DND-41 (cell line): ENCODE data around the gene HPCAL1.
"Not testable (repeated sequence)": the region's sequence is repeated elsewhere in the genome, so short reads cannot be mapped to it uniquely, and the experiment has no call there.

Experiments
- ATAC-seq: fragments of 200-7000 bp; cut with Tn5 transposase; 3 replicates; pipeline ENCODE4 v1.9.1; 2021; ENCODE audit warnings: low read depth; ENCODE audit not compliant: insufficient read depth
- DNase-seq: peaks from one replicate; pipeline ENCODE4 v3.0.0-alpha.2; 2020
- H2AFZ ChIP-seq: 2 replicates; pipeline ENCODE4 v1.6.0; 2012; ENCODE audit warnings: low read depth, low read length
- H3K27ac ChIP-seq: 2 replicates; pipeline ENCODE4 v1.5.1; 2012; ENCODE audit warnings: low read length, inconsistent platforms
- H3K27me3 ChIP-seq: fragments of 200-600 bp; sonication (generic); 2 replicates; pipeline ENCODE4 v1.6.0; 2012; ENCODE audit warnings: low read length, mild to moderate bottlenecking, inconsistent platforms; ENCODE audit not compliant: insufficient read depth, poor library complexity
- H3K36me3 ChIP-seq: 2 replicates; pipeline ENCODE4 v1.5.1; 2012; ENCODE audit warnings: low read length, inconsistent platforms; ENCODE audit not compliant: insufficient read depth
- H3K4me1 ChIP-seq: 2 replicates; pipeline ENCODE4 v1.5.1; 2012; ENCODE audit warnings: mild to moderate bottlenecking, low read length; ENCODE audit not compliant: insufficient read depth
- H3K4me2 ChIP-seq: 2 replicates; pipeline ENCODE4 v1.6.0; 2012; ENCODE audit warnings: mild to moderate bottlenecking, moderate library complexity, low read length, inconsistent platforms; ENCODE audit not compliant: insufficient read depth
- H3K4me3 ChIP-seq, 2 experiments: fragments of 200-600 bp in 1 of 2; shearing (Covaris generic) in 1 of 2; 2 replicates each; pipeline ENCODE4 v1.5.1; 2012 to 2016; ENCODE audit warnings: inconsistent platforms in 2 of 2, low read length in 2 of 2, mild to moderate bottlenecking in 2 of 2, low read depth in 1 of 2, moderate library complexity in 1 of 2
- H3K79me2 ChIP-seq: 2 replicates; pipeline ENCODE4 v1.6.0; 2012; ENCODE audit warnings: low read length, inconsistent platforms; ENCODE audit not compliant: insufficient read depth
- H3K9ac ChIP-seq: 2 replicates; pipeline ENCODE4 v1.6.0; 2012; ENCODE audit warnings: low read depth, mild to moderate bottlenecking, inconsistent platforms, low read length, moderate library complexity
- H3K9me3 ChIP-seq: 2 replicates; pipeline ENCODE4 v1.5.1; 2012; ENCODE audit warnings: low read length, moderate library complexity, mild to moderate bottlenecking, inconsistent platforms; ENCODE audit not compliant: insufficient read depth, severe bottlenecking
- H4K20me1 ChIP-seq: 2 replicates; pipeline ENCODE4 v1.6.0; 2012; ENCODE audit warnings: low read length; ENCODE audit not compliant: insufficient read depth
- EZH2 ChIP-seq: IDR thresholded peaks from 3 replicates; pipeline ENCODE4 v1.6.1; 2012; ENCODE audit warnings: borderline replicate concordance, low read depth, mild to moderate bottlenecking, moderate library complexity, low read length, inconsistent platforms; ENCODE audit not compliant: severe bottlenecking
- TF ChIP-seq, protein P1 (sequence below): IDR thresholded peaks from 2 replicates; pipeline ENCODE4 v1.5.1; 2012; ENCODE audit warnings: borderline replicate concordance, low read length, moderate library complexity, mild to moderate bottlenecking; ENCODE audit not compliant: poor library complexity, severe bottlenecking; ENCODE audit errors: extremely low read depth

The HPCAL1 gene

DNA sequence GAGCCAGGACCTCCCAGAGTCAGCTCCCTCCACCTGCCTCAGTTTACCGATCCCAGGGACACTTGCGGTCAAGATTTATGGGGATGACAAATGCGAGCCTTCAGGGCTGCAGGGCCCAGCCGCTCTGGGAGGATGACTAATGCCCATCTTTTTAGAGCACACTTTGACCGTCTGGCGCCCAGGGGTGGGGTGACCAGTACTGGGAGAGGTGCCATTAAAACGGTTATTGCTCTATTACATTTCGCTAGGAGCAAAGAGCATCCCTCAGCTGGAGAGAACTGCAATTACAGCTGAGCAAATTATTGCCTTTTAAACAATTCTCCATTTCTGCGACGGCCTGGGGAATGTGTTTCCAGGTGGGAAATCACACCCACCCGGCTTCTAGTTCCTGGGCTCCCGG lies 42.6 kb upstream of the HPCAL1 start:
- DNase-seq (no peak), ATAC-seq (no peak)
- no peaks in the 10 kb centered on the region for H3K9me3 ChIP-seq
- TF ChIP-seq, protein P1, sequence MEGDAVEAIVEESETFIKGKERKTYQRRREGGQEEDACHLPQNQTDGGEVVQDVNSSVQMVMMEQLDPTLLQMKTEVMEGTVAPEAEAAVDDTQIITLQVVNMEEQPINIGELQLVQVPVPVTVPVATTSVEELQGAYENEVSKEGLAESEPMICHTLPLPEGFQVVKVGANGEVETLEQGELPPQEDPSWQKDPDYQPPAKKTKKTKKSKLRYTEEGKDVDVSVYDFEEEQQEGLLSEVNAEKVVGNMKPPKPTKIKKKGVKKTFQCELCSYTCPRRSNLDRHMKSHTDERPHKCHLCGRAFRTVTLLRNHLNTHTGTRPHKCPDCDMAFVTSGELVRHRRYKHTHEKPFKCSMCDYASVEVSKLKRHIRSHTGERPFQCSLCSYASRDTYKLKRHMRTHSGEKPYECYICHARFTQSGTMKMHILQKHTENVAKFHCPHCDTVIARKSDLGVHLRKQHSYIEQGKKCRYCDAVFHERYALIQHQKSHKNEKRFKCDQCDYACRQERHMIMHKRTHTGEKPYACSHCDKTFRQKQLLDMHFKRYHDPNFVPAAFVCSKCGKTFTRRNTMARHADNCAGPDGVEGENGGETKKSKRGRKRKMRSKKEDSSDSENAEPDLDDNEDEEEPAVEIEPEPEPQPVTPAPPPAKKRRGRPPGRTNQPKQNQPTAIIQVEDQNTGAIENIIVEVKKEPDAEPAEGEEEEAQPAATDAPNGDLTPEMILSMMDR: no peak
- TF ChIP-seq EZH2: no peak
- H3K9ac ChIP-seq: no peak overlapping the region
- H3K79me2 ChIP-seq: no peaks in the 10 kb centered on the region
- H3K27me3 ChIP-seq: peaks cover 17% of the 10 kb centered on the region
- H3K27ac ChIP-seq: no peak overlapping the region
- no peak overlapping the region for H2AFZ ChIP-seq
- H3K36me3 ChIP-seq: no peaks in the 10 kb centered on the region
- no peak overlapping the region for H3K4me2 ChIP-seq
- H4K20me1 ChIP-seq: no peaks in the 10 kb centered on the region; the same call in 1 of the 2 replicates
- no peaks in the 10 kb centered on the region for H3K4me1 ChIP-seq
- H3K4me3 ChIP-seq: no peak overlapping the region

DNA sequence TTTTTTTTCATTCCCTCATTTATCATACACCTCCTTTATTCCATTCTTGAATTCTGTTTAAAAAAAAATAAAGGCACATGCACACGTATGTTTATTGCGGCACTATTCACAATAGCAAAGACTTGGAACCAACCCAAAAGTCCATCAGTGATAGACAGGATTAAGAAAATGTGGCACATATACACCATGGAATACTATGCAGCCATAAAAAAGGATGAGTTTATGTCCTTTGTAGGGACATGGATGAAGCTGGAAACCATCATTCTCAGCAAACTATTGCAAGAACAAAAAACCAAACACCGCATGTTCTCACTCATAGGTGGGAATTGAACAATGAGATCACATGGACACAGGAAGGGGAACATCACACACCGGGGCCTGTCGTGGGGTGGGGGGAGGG lies 39.2 kb upstream of the HPCAL1 start:
- H3K79me2 ChIP-seq, H3K4me3 ChIP-seq, H3K4me1 ChIP-seq, H3K9ac ChIP-seq, H3K27ac ChIP-seq, H3K36me3 ChIP-seq, H3K9me3 ChIP-seq, H4K20me1 ChIP-seq, H3K4me2 ChIP-seq, H2AFZ ChIP-seq, DNase-seq, ATAC-seq: not testable (repeated sequence)
- H3K27me3 ChIP-seq: peaks cover 17% of the 10 kb centered on the region

DNA sequence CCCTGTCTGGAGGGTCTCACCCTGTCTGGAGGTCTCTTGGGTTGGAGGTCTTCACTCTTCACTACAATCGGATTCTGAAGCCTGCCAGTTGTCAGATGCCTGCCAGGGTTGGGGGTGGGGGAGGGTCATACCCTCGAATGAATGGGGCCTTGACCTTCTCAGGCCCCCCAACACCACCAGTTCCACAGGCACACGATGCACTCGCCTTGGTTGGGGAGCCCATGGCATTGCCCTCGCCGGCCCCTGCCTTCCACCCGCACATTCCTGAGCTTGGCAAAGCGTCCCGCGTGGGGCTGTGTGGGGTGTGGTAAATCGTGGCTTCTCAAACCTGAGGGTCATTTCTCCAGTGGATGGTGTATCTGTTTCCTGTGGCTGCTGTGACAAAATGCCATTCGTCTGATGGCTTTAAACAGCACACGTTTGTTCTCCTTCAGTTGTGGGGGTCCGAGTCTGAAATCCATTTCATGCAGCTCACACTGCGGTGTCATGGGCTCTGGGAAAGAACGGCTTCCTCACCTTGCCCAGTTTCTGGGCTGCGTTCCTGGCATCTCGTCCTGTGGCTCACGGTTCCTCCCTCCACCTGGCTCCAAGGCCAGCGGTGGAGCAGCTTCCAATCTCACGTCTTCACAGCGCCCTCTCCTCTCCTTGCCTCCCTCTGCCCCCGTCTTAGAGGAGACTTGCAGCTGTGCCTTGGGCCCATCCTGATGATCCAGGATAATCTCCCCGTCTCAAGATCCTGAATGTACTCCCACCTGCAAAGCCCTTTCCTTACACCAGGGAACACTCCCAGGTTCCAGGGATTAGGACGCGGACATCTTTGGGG lies 38.0 kb upstream of the HPCAL1 start:
- H3K27ac ChIP-seq: no peak overlapping the region
- H3K79me2 ChIP-seq: no peaks in the 10 kb centered on the region
- H3K9ac ChIP-seq: no peak overlapping the region
- H4K20me1 ChIP-seq: no peaks in the 10 kb centered on the region
- no peak overlapping the region for H2AFZ ChIP-seq
- no peak overlapping the region for H3K4me2 ChIP-seq
- H3K27me3 ChIP-seq: peaks cover 12% of the 10 kb centered on the region
- no peak for DNase-seq
- no peaks in the 10 kb centered on the region for H3K9me3 ChIP-seq
- no peaks in the 10 kb centered on the region for H3K36me3 ChIP-seq
- TF ChIP-seq EZH2: no peak
- TF ChIP-seq, protein P1: no peak
- ATAC-seq: no peak
- no peaks in the 10 kb centered on the region for H3K4me1 ChIP-seq
- no peak overlapping the region for H3K4me3 ChIP-seq

DNA sequence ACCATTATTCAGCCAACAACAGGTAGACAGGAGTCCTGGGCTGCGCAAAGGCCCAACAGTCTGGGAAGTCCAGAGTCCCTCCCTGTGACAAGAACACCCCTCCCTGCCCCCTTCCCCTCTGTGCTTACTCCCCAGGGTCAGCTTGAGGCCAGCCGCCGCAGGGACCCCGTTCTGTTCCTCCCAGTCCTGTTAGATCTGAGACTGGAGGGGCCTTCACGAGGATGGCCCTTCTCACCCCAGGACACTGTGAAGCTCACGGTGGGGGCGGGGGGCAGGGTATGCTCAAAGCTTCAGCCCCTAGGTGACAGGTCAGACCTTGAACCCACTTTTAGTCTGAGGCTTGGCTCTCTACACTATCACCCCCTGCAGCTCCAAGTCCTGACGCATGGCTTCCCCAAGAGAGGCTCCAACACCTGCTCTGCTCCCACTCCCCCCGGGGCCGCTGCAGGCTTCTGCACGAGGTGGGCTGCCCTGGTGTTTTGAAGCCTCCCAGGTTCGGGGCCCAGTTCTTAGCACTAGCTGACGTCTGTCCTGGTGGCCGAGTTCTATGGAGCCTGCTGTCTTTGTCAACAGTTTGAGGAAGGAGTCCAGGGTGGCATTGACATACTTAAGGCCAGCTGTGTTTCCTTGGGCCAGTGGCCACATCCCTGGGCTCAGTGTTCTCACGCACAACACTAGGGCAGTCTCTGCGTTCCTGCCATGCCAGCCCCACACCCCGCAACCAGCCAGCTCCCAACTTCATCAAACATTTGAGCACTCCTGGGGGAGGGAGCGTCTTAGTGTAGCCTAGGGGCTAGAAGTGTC lies 37.2 kb upstream of the HPCAL1 start:
- H3K9ac ChIP-seq: no peak overlapping the region
- no peaks in the 10 kb centered on the region for H3K36me3 ChIP-seq
- no peaks in the 10 kb centered on the region for H3K4me1 ChIP-seq
- H3K27me3 ChIP-seq: peaks cover 12% of the 10 kb centered on the region
- TF ChIP-seq, protein P1: no peak
- TF ChIP-seq EZH2: no peak
- H3K9me3 ChIP-seq: no peaks in the 10 kb centered on the region
- no peak for ATAC-seq
- H3K4me3 ChIP-seq: no peak overlapping the region
- no peak overlapping the region for H2AFZ ChIP-seq
- H3K27ac ChIP-seq: no peak overlapping the region
- no peaks in the 10 kb centered on the region for H3K79me2 ChIP-seq
- no peak for DNase-seq
- no peak overlapping the region for H3K4me2 ChIP-seq
- no peaks in the 10 kb centered on the region for H4K20me1 ChIP-seq
